NB4 (cell line): Measurements from ENCODE around the gene GTSE1.

Experiments
- MYC ChIP-seq: IDR thresholded peaks from 2 replicates; pipeline ENCODE4 v1.6.1; 2011; ENCODE audit warnings: low read depth, low read length
- POLR2A ChIP-seq: IDR thresholded peaks from 2 replicates; pipeline ENCODE4 v1.6.1; 2011; ENCODE audit warnings: mild to moderate bottlenecking; ENCODE audit not compliant: insufficient read length; ENCODE audit errors: extremely low read depth
- TF ChIP-seq, protein P1 (sequence below): IDR thresholded peaks from one replicate; pipeline ENCODE4 v1.5.1; 2012; ENCODE audit warnings: low read depth, low read length
- TF ChIP-seq, protein P2 (sequence below): IDR thresholded peaks from 2 replicates; pipeline ENCODE4 v1.6.1; 2011; ENCODE audit warnings: low read depth, low read length

DNA sequence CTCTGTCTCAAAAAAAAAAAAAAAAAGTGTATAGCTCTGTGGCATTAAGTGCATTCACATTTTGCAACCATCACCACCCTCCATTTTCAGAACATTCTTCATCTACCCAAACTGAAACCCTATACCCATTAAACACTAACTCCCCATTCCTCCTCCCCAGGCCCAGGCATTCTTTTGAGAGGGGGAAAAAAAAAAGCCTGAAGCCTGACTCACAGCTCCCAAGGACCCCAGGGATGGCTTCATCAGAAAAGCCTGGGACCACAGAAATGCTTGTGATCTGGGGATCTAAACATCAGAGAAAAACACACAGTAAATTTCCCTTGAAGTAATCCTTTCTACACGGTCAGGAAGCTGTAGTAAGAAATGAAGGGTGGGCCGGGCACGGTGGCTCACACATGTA lies 10.7 kb upstream of the GTSE1 start:
- TF ChIP-seq, protein P1, sequence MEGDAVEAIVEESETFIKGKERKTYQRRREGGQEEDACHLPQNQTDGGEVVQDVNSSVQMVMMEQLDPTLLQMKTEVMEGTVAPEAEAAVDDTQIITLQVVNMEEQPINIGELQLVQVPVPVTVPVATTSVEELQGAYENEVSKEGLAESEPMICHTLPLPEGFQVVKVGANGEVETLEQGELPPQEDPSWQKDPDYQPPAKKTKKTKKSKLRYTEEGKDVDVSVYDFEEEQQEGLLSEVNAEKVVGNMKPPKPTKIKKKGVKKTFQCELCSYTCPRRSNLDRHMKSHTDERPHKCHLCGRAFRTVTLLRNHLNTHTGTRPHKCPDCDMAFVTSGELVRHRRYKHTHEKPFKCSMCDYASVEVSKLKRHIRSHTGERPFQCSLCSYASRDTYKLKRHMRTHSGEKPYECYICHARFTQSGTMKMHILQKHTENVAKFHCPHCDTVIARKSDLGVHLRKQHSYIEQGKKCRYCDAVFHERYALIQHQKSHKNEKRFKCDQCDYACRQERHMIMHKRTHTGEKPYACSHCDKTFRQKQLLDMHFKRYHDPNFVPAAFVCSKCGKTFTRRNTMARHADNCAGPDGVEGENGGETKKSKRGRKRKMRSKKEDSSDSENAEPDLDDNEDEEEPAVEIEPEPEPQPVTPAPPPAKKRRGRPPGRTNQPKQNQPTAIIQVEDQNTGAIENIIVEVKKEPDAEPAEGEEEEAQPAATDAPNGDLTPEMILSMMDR: no peak
- TF ChIP-seq MYC (no peak), POLR2A (no peak)
- TF ChIP-seq, protein P2, sequence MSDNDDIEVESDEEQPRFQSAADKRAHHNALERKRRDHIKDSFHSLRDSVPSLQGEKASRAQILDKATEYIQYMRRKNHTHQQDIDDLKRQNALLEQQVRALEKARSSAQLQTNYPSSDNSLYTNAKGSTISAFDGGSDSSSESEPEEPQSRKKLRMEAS: no peak
